Superior temporal gyrus (tissue), 1 donor: ENCODE data around the gene HTRA3.
"Not testable (repeated sequence)": the region's sequence is repeated elsewhere in the genome, so short reads cannot be mapped to it uniquely, and the experiment has no call there.

Source experiments
- DNase-seq: peaks from one replicate; pipeline ENCODE4 v3.0.0-alpha.2; 2016; ENCODE audit errors: extremely low spot score

HTRA3 gene

GRCh38 chr4:8342651-8343261 lies 73.2 kb downstream of the HTRA3 start:
- no peak for DNase-seq

GRCh38 chr4:8343262-8343966 lies 73.9 kb downstream of the HTRA3 start:
- no peak for DNase-seq

- DNase-seq: no peak
These were observed 74.4 kb downstream of the HTRA3 start for GRCh38 chr4:8343967-8344331.

GRCh38 chr4:8344377-8344776 lies 74.8 kb downstream of the HTRA3 start:
- no peak for DNase-seq

GRCh38 chr4:8345053-8345945 lies 75.7 kb downstream of the HTRA3 start:
- DNase-seq: no peak

- DNase-seq: no peak
These were observed 76.6 kb downstream of the HTRA3 start for GRCh38 chr4:8345946-8346814.

GRCh38 chr4:8346838-8347605 lies 77.5 kb downstream of the HTRA3 start:
- peak; percentile 59 for DNase-seq

GRCh38 chr4:8347660-8348059 lies 78.1 kb downstream of the HTRA3 start:
- no peak for DNase-seq

- no peak for DNase-seq
These were observed 78.5 kb downstream of the HTRA3 start for GRCh38 chr4:8348071-8348470.

- not testable (repeated sequence) for DNase-seq
These were observed 79.7 kb downstream of the HTRA3 start for GRCh38 chr4:8349236-8349635.

GRCh38 chr4:8349664-8350236 lies 80.2 kb downstream of the HTRA3 start:
- DNase-seq: no peak

GRCh38 chr4:8350352-8350751 lies 80.8 kb downstream of the HTRA3 start:
- no peak for DNase-seq

GRCh38 chr4:8350841-8351461 lies 81.4 kb downstream of the HTRA3 start:
- no peak for DNase-seq

GRCh38 chr4:8351931-8352367 lies 82.4 kb downstream of the HTRA3 start:
- peak; percentile 25 for DNase-seq

- no peak for DNase-seq
These were observed 83.0 kb downstream of the HTRA3 start for GRCh38 chr4:8352368-8353157.

- no peak for DNase-seq
These were observed 83.7 kb downstream of the HTRA3 start for GRCh38 chr4:8353158-8353669.

- DNase-seq: no peak
These were observed 84.4 kb downstream of the HTRA3 start for GRCh38 chr4:8353912-8354453.

GRCh38 chr4:8355306-8355705 lies 85.8 kb downstream of the HTRA3 start:
- DNase-seq: no peak
